Stomach (tissue), 9 donors: ENCODE results near the gene POLR2L. TPM values are rescaled to one million over a fixed set of nuclear protein-coding genes. Genes with fewer than 3 reads are reported as not detected.

Source experiments
- DNase-seq, 2 donors: peaks; one replicate each; pipeline versions ENCODE4 v3.0.0 to v3.0.0-alpha.2; 2013 to 2019
- H3K27ac ChIP-seq, 5 donors: fragments of 200-600 bp in 4 of 5; sonication (generic) in 4 of 5; one replicate each; pipeline ENCODE4 v1.5.1; 2013 to 2019; ENCODE audit warnings: mild to moderate bottlenecking in 1 of 5, moderate library complexity in 1 of 5
- H3K27me3 ChIP-seq, 3 donors: fragments of 200-600 bp; sonication (generic); one replicate each; pipeline ENCODE4 v1.5.1; 2017 to 2019; ENCODE audit warnings: mixed run types in 1 of 3
- H3K36me3 ChIP-seq, 4 donors: fragments of 200-600 bp; sonication (generic); 1 replicate in 3 of 4; 2 replicates in 1 of 4; pipeline ENCODE4 v1.5.1; 2016 to 2019
- H3K4me1 ChIP-seq, 4 donors: fragments of 200-600 bp; sonication (generic); one replicate each; pipeline ENCODE4 v1.5.1; 2016 to 2019
- H3K4me3 ChIP-seq, 4 donors: fragments of 200-600 bp; sonication (generic) in 3 of 4; one replicate each; pipeline ENCODE4 v1.5.1; 2016 to 2019; ENCODE audit warnings: mild to moderate bottlenecking in 1 of 4
- H3K9me3 ChIP-seq, 4 donors: fragments of 200-600 bp; sonication (generic); one replicate each; pipeline ENCODE4 v1.5.1; 2016 to 2019
- CTCF ChIP-seq, 7 experiments: fragments of 450-650 bp in 4 of 7; fragments of 200-600 bp in 3 of 7; sonication (generic) in 3 of 7; IDR thresholded peaks; one replicate each; pipeline ENCODE4 v1.5.1; 2016 to 2019; ENCODE audit warnings: antibody characterized with exemption in 7 of 7, control low read depth in 2 of 7, mild to moderate bottlenecking in 1 of 7
- EP300 ChIP-seq: sonication (generic); formaldehyde crosslinking; IDR thresholded peaks from one replicate; pipeline ENCODE4 v1.6.1; 2017; ENCODE audit warnings: antibody characterized with exemption
- POLR2A ChIP-seq, 4 donors: fragments of 450-650 bp; IDR thresholded peaks; one replicate each; pipeline ENCODE4 v1.6.1; 2016; ENCODE audit warnings: antibody characterized with exemption in 4 of 4, control low read depth in 2 of 4, mild to moderate bottlenecking in 1 of 4, moderate library complexity in 1 of 4
- POLR2AphosphoS5 ChIP-seq, 3 donors: sonication (generic); formaldehyde crosslinking; IDR thresholded peaks; one replicate each; pipeline ENCODE4 v1.6.1; 2016; ENCODE audit warnings: antibody characterized with exemption in 3 of 3
- WGBS, 5 donors: extraction: QIAGEN DNeasy Blood & Tissue Kit in 3 of 5; methylation state at CpG; one replicate each; pipeline versions ENCODE4 v1.1.5 to v1.1.7; 2013 to 2018; 5-methylcytosine and 5-hydroxymethylcytosine counted together
- intact Hi-C: fragments of 100-400 bp; cut with DNase I; formaldehyde crosslinking; loops from one replicate; pipeline ENCODE4 v1.15.1; 2023; ENCODE audit warnings: low total_unique reads
- polyA plus RNA-seq, 3 donors: library from polyadenylated mRNA; stranded (reverse); fragments of 200-250 nt; gene quantifications; one replicate each; pipeline ENCODE4 v1.2.3, GENCODE V29; 2013
- total RNA-seq, 5 donors: library from RNA; depleted of rRNA; stranded (reverse); fragments of >200 nt; gene quantifications; one replicate each; pipeline versions ENCODE4 v1.1.0 to v1.2.3, GENCODE V29; 2014 to 2016
- donor health status: healthy with polysubstance abuse.
- donor health status: Bipolar disorder and iron deficiency.
- donor health status: healthy.

Gene POLR2L
- total and polyA plus RNA-seq, 8 donors = 13.8 to 407 (median 110) TPM

GRCh38 chr11:858053-858761, 15.9 kb upstream of the POLR2L start:
- H3K4me1 ChIP-seq = peaks cover 11 to 39% (median 33%) of the 10 kb centered on the region in 4 donors
- intact Hi-C loops = no loop called here
- TF ChIP-seq POLR2A (IDR thresholded peaks at IDR 0.05) (no peak), CTCF (IDR thresholded peaks at IDR 0.05) (no peak), EP300 (no peak), POLR2AphosphoS5 (IDR thresholded peaks at IDR 0.05) (no peak)
- no peak for DNase-seq
- no peaks in the 10 kb centered on the region for H3K27me3 ChIP-seq
- H3K27ac ChIP-seq = no peak overlapping the region
- H3K36me3 ChIP-seq = peaks cover 0 to 12% (median 8%) of the 10 kb centered on the region in 4 donors
- no peak overlapping the region for H3K4me3 ChIP-seq
- 83 to 88% (median 86%) methylated on average over 18 to 27 of the region's 27 CpGs for WGBS, 5 donors
- no peaks in the 10 kb centered on the region for H3K9me3 ChIP-seq

- DNase-seq = no peak
- peaks cover 0 to 4% (median 0%) of the 10 kb centered on the region in 4 donors for H3K36me3 ChIP-seq
- H3K4me3 ChIP-seq = no peak overlapping the region
- intact Hi-C loops = no loop called here
- no peak overlapping the region for H3K27ac ChIP-seq
- H3K9me3 ChIP-seq = no peaks in the 10 kb centered on the region
- TF ChIP-seq POLR2AphosphoS5 (IDR thresholded peaks at IDR 0.05) (no peak), CTCF (IDR thresholded peaks at IDR 0.05) (no peak), EP300 (no peak)
- H3K27me3 ChIP-seq = no peaks in the 10 kb centered on the region
- peaks cover 11 to 30% (median 21%) of the 10 kb centered on the region in 4 donors for H3K4me1 ChIP-seq
- WGBS, 5 donors = 66 to 94% (median 77%) methylated on average over 3 to 8 of the region's 8 CpGs
Observed at GRCh38 chr11:856397-856796, 14.1 kb upstream of the POLR2L start.

- 78 to 89% (median 84%) methylated on average over 7 to 12 of the region's 12 CpGs for WGBS, 5 donors
- no peak for TF ChIP-seq EP300
- TF ChIP-seq POLR2A (IDR thresholded peaks at IDR 0.05) = no peak
- no peak for TF ChIP-seq CTCF (IDR thresholded peaks at IDR 0.05)
- TF ChIP-seq POLR2AphosphoS5 (IDR thresholded peaks at IDR 0.05) = no peak
- Histone ChIP-seq H3K27me3 (peaks cover 0 to 5% (median 2%) of the 10 kb centered on the region in 3 donors), H3K27ac (no peak overlapping the region), H3K9me3 (no peaks in the 10 kb centered on the region), H3K4me1 (peaks cover 11 to 36% (median 27%) of the 10 kb centered on the region in 4 donors), H3K4me3 (no peak overlapping the region), H3K36me3 (peaks cover 0 to 4% (median 0%) of the 10 kb centered on the region in 4 donors)
- DNase-seq = no peak
- intact Hi-C loops = no loop called here
Observed at GRCh38 chr11:855796-856195, 13.5 kb upstream of the POLR2L start.

- Histone ChIP-seq H3K9me3 (no peaks in the 10 kb centered on the region), H3K27me3 (peaks cover 0 to 10% (median 7%) of the 10 kb centered on the region in 3 donors), H3K27ac (no peak overlapping the region), H3K4me1 (peaks cover 15 to 39% (median 29%) of the 10 kb centered on the region in 4 donors), H3K36me3 (peaks cover 0 to 4% (median 0%) of the 10 kb centered on the region in 4 donors), H3K4me3 (no peak overlapping the region)
- 78 to 90% (median 88%) methylated on average over 2 to 7 of the region's 7 CpGs for WGBS, 5 donors
- no peak for DNase-seq
- TF ChIP-seq EP300 = no peak
- intact Hi-C loops = no loop called here
Observed at GRCh38 chr11:855330-855674, 13.0 kb upstream of the POLR2L start.
